IMR-90 (cell line): ENCODE results near the gene KCNMA1.

Experiments used
- BHLHE40 ChIP-seq: fragments of 150-350 bp; IDR thresholded peaks from 2 replicates; pipeline ENCODE4 v1.6.1; 2016; ENCODE audit warnings: mild to moderate bottlenecking, low read depth, low read length
- CEBPB ChIP-seq: IDR thresholded peaks from 2 replicates; pipeline ENCODE4 v1.6.1; 2012; ENCODE audit warnings: low read depth, low read length, improper control_type of control experiment
- CTCF ChIP-seq: conservative IDR thresholded peaks from 2 replicates; pipeline ENCODE4 v1.5.1; 2012; ENCODE audit warnings: mild to moderate bottlenecking, low read depth, low read length, improper control_type of control experiment
- MAFK ChIP-seq: IDR thresholded peaks from 2 replicates; pipeline ENCODE4 v1.6.1; 2012; ENCODE audit warnings: low read depth, low read length, improper control_type of control experiment
- MAZ ChIP-seq: IDR thresholded peaks from 2 replicates; pipeline ENCODE4 v1.6.1; 2012; ENCODE audit warnings: low read depth, mild to moderate bottlenecking, low read length, improper control_type of control experiment, moderate library complexity, borderline replicate concordance
- POLR2A ChIP-seq: IDR thresholded peaks from 2 replicates; pipeline ENCODE4 v1.6.1; 2012; ENCODE audit warnings: mild to moderate bottlenecking, low read depth, low read length
- RCOR1 ChIP-seq: IDR thresholded peaks from 2 replicates; pipeline ENCODE4 v1.6.1; 2012; ENCODE audit warnings: mild to moderate bottlenecking, low read length, improper control_type of control experiment; ENCODE audit not compliant: insufficient replicate concordance
- RFX5 ChIP-seq: IDR thresholded peaks from 2 replicates; pipeline ENCODE4 v1.8.0; 2012; ENCODE audit warnings: low read depth, mild to moderate bottlenecking, low read length, moderate library complexity
- SMC3 ChIP-seq: fragments of 150-350 bp; IDR thresholded peaks from 2 replicates; pipeline ENCODE4 v1.6.1; 2016; ENCODE audit warnings: low read depth, mild to moderate bottlenecking, antibody characterized with exemption, low read length, moderate library complexity
- TF ChIP-seq, protein P1 (sequence below): fragments of 150-350 bp; IDR thresholded peaks from 2 replicates; pipeline ENCODE4 v1.6.1; 2016; ENCODE audit warnings: low read depth, mild to moderate bottlenecking, low read length, moderate library complexity, borderline replicate concordance

DNA sequence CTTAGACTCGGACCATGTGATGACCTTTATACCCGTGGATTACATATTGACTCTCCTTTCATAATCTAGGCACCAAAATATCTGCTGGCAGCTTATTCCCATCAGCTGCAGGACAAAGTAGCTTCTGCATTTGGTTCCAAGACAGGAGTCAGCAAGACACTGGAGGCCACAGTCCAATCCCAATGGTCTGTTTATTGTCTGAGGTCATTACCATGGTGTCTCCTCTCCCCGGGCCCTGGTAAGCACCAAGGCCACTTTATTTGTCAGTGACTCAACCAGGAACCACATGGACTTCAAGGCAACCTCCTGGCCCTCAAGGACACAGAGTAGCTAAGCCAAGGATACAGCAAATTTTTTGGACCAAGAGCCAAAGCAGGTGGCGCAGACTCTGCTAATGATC lies 36.1 kb downstream of the KCNMA1 start:
- TF ChIP-seq CTCF (no peak), POLR2A (no peak), RFX5 (no peak), SMC3 (no peak), CEBPB (no peak), MAZ (no peak), RCOR1 (no peak), BHLHE40 (no peak), MAFK (no peak)
- TF ChIP-seq, protein P1, sequence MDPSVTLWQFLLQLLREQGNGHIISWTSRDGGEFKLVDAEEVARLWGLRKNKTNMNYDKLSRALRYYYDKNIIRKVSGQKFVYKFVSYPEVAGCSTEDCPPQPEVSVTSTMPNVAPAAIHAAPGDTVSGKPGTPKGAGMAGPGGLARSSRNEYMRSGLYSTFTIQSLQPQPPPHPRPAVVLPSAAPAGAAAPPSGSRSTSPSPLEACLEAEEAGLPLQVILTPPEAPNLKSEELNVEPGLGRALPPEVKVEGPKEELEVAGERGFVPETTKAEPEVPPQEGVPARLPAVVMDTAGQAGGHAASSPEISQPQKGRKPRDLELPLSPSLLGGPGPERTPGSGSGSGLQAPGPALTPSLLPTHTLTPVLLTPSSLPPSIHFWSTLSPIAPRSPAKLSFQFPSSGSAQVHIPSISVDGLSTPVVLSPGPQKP = no peak
